Measurements from ENCODE around the gene NXPE3. TPM values are rescaled to one million over a fixed set of nuclear protein-coding genes. Genes with fewer than 3 reads are reported as not detected.
A peak's percentile ranks its signal among the peaks of the same experiment; 100 is the strongest.

The NXPE3 gene
- total RNA-seq, 1 donor from 2014 or later = 11.0 TPM

- Histone ChIP-seq H3K9me3 (ENCODE audit: control insufficient read depth in 3 of 3, low read length in 3 of 3) (no peaks in the 10 kb centered on the region), H3K4me1 (ENCODE audit: control insufficient read depth in 3 of 3, insufficient read depth in 3 of 3, low read length in 3 of 3) (peaks cover 2 to 9% (median 3%) of the 10 kb centered on the region in 3 donors), H3K36me3 (ENCODE audit: control insufficient read depth in 3 of 3, insufficient read depth in 3 of 3, low read length in 3 of 3) (peaks cover 20 to 29% (median 26%) of the 10 kb centered on the region in 3 donors), H3K27me3 (ENCODE audit: control insufficient read depth in 3 of 3, insufficient read depth in 3 of 3, low read length in 3 of 3) (no peaks in the 10 kb centered on the region), H3K4me3 (ENCODE audit: low read length in 3 of 3) (peak overlapping the region; percentile 84 to 91 (median 90)), H3K27ac (ENCODE audit: low read depth, low read length) (peak overlapping the region; percentile 93), H3K9ac (ENCODE audit: low read depth in 1 of 3, low read length in 3 of 3) (peak overlapping the region; percentile 88 to 90 (median 88))
These were observed 70.8 kb downstream of the NXPE3 start for GRCh38 chr3:101849714-101850245.

GRCh38 chr3:101850246-101851051 is 71.4 kb downstream of the NXPE3 start:
- H3K27ac ChIP-seq (ENCODE audit: low read depth, low read length) = peak overlapping the region; percentile 93
- peaks cover 25 to 36% (median 33%) of the 10 kb centered on the region in 3 donors for H3K36me3 ChIP-seq (ENCODE audit: control insufficient read depth in 3 of 3, insufficient read depth in 3 of 3, low read length in 3 of 3)
- H3K4me3 ChIP-seq (ENCODE audit: low read length in 3 of 3) = peak overlapping the region; percentile 84 to 91 (median 90)
- H3K27me3 ChIP-seq (ENCODE audit: control insufficient read depth in 3 of 3, insufficient read depth in 3 of 3, low read length in 3 of 3) = no peaks in the 10 kb centered on the region
- peak overlapping the region; percentile 88 to 90 (median 88) for H3K9ac ChIP-seq (ENCODE audit: low read depth in 1 of 3, low read length in 3 of 3)
- H3K4me1 ChIP-seq (ENCODE audit: control insufficient read depth in 3 of 3, insufficient read depth in 3 of 3, low read length in 3 of 3) = peaks cover 2 to 9% (median 3%) of the 10 kb centered on the region in 3 donors
- no peaks in the 10 kb centered on the region for H3K9me3 ChIP-seq (ENCODE audit: control insufficient read depth in 3 of 3, low read length in 3 of 3)

GRCh38 chr3:101851072-101851770 is 72.2 kb downstream of the NXPE3 start:
- Histone ChIP-seq H3K27me3 (ENCODE audit: control insufficient read depth in 3 of 3, insufficient read depth in 3 of 3, low read length in 3 of 3) (no peaks in the 10 kb centered on the region), H3K9ac (ENCODE audit: low read depth in 1 of 3, low read length in 3 of 3) (peak overlapping the region; percentile 88 to 90 (median 88)), H3K27ac (ENCODE audit: low read depth, low read length) (peak overlapping the region; percentile 93), H3K36me3 (ENCODE audit: control insufficient read depth in 3 of 3, insufficient read depth in 3 of 3, low read length in 3 of 3) (peaks cover 30 to 42% (median 37%) of the 10 kb centered on the region in 3 donors), H3K4me3 (ENCODE audit: low read length in 3 of 3) (peak overlapping the region; percentile 84 to 91 (median 90)), H3K4me1 (ENCODE audit: control insufficient read depth in 3 of 3, insufficient read depth in 3 of 3, low read length in 3 of 3) (peaks cover 2 to 9% (median 3%) of the 10 kb centered on the region in 3 donors), H3K9me3 (ENCODE audit: control insufficient read depth in 3 of 3, low read length in 3 of 3) (no peaks in the 10 kb centered on the region)

GRCh38 chr3:101851850-101852714 is 73.1 kb downstream of the NXPE3 start:
- no peak overlapping the region for H3K9ac ChIP-seq (ENCODE audit: low read depth in 1 of 3, low read length in 3 of 3)
- peak overlapping the region; percentile 3 for H3K27ac ChIP-seq (ENCODE audit: low read depth, low read length)
- peaks cover 31 to 50% (median 45%) of the 10 kb centered on the region in 3 donors for H3K36me3 ChIP-seq (ENCODE audit: control insufficient read depth in 3 of 3, insufficient read depth in 3 of 3, low read length in 3 of 3)
- H3K4me1 ChIP-seq (ENCODE audit: control insufficient read depth in 3 of 3, insufficient read depth in 3 of 3, low read length in 3 of 3) = peaks cover 2 to 9% (median 3%) of the 10 kb centered on the region in 3 donors
- no peaks in the 10 kb centered on the region for H3K27me3 ChIP-seq (ENCODE audit: control insufficient read depth in 3 of 3, insufficient read depth in 3 of 3, low read length in 3 of 3)
- H3K4me3 ChIP-seq (ENCODE audit: low read length in 3 of 3) = peak overlapping the region in 1 of 3 donors; percentile 91
- H3K9me3 ChIP-seq (ENCODE audit: control insufficient read depth in 3 of 3, low read length in 3 of 3) = no peaks in the 10 kb centered on the region

GRCh38 chr3:101852983-101853840 is 74.2 kb downstream of the NXPE3 start:
- H3K36me3 ChIP-seq (ENCODE audit: control insufficient read depth in 3 of 3, insufficient read depth in 3 of 3, low read length in 3 of 3) = peaks cover 36 to 62% (median 52%) of the 10 kb centered on the region in 3 donors
- no peaks in the 10 kb centered on the region for H3K27me3 ChIP-seq (ENCODE audit: control insufficient read depth in 3 of 3, insufficient read depth in 3 of 3, low read length in 3 of 3)
- no peak overlapping the region for H3K4me3 ChIP-seq (ENCODE audit: low read length in 3 of 3)
- H3K9ac ChIP-seq (ENCODE audit: low read depth in 1 of 3, low read length in 3 of 3) = no peak overlapping the region
- H3K4me1 ChIP-seq (ENCODE audit: control insufficient read depth in 3 of 3, insufficient read depth in 3 of 3, low read length in 3 of 3) = peaks cover 2 to 9% (median 3%) of the 10 kb centered on the region in 3 donors
- H3K27ac ChIP-seq (ENCODE audit: low read depth, low read length) = no peak overlapping the region
- no peaks in the 10 kb centered on the region for H3K9me3 ChIP-seq (ENCODE audit: control insufficient read depth in 3 of 3, low read length in 3 of 3)

GRCh38 chr3:101853982-101854381 is 75.0 kb downstream of the NXPE3 start:
- Histone ChIP-seq H3K4me1 (ENCODE audit: control insufficient read depth in 3 of 3, insufficient read depth in 3 of 3, low read length in 3 of 3) (peaks cover 0 to 6% (median 0%) of the 10 kb centered on the region in 3 donors), H3K27ac (ENCODE audit: low read depth, low read length) (no peak overlapping the region), H3K4me3 (ENCODE audit: low read length in 3 of 3) (no peak overlapping the region), H3K9ac (ENCODE audit: low read depth in 1 of 3, low read length in 3 of 3) (no peak overlapping the region), H3K36me3 (ENCODE audit: control insufficient read depth in 3 of 3, insufficient read depth in 3 of 3, low read length in 3 of 3) (peaks cover 36 to 66% (median 58%) of the 10 kb centered on the region in 3 donors), H3K27me3 (ENCODE audit: control insufficient read depth in 3 of 3, insufficient read depth in 3 of 3, low read length in 3 of 3) (no peaks in the 10 kb centered on the region), H3K9me3 (ENCODE audit: control insufficient read depth in 3 of 3, low read length in 3 of 3) (no peaks in the 10 kb centered on the region)

- Histone ChIP-seq H3K27ac (ENCODE audit: low read depth, low read length) (no peak overlapping the region), H3K4me3 (ENCODE audit: low read length in 3 of 3) (no peak overlapping the region), H3K9ac (ENCODE audit: low read depth in 1 of 3, low read length in 3 of 3) (no peak overlapping the region), H3K36me3 (ENCODE audit: control insufficient read depth in 3 of 3, insufficient read depth in 3 of 3, low read length in 3 of 3) (peaks cover 39 to 73% (median 64%) of the 10 kb centered on the region in 3 donors), H3K9me3 (ENCODE audit: control insufficient read depth in 3 of 3, low read length in 3 of 3) (no peaks in the 10 kb centered on the region), H3K27me3 (ENCODE audit: control insufficient read depth in 3 of 3, insufficient read depth in 3 of 3, low read length in 3 of 3) (no peaks in the 10 kb centered on the region), H3K4me1 (ENCODE audit: control insufficient read depth in 3 of 3, insufficient read depth in 3 of 3, low read length in 3 of 3) (peaks cover 0 to 6% (median 0%) of the 10 kb centered on the region in 3 donors)
These were observed 75.7 kb downstream of the NXPE3 start for GRCh38 chr3:101854608-101855304.

- Histone ChIP-seq H3K9me3 (ENCODE audit: control insufficient read depth in 3 of 3, low read length in 3 of 3) (no peaks in the 10 kb centered on the region), H3K27me3 (ENCODE audit: control insufficient read depth in 3 of 3, insufficient read depth in 3 of 3, low read length in 3 of 3) (no peaks in the 10 kb centered on the region), H3K4me1 (ENCODE audit: control insufficient read depth in 3 of 3, insufficient read depth in 3 of 3, low read length in 3 of 3) (no peaks in the 10 kb centered on the region), H3K9ac (ENCODE audit: low read depth in 1 of 3, low read length in 3 of 3) (no peak overlapping the region), H3K4me3 (ENCODE audit: low read length in 3 of 3) (no peak overlapping the region), H3K36me3 (ENCODE audit: control insufficient read depth in 3 of 3, insufficient read depth in 3 of 3, low read length in 3 of 3) (peaks cover 44 to 77% (median 73%) of the 10 kb centered on the region in 3 donors), H3K27ac (ENCODE audit: low read depth, low read length) (no peak overlapping the region)
These were observed 78.3 kb downstream of the NXPE3 start for GRCh38 chr3:101857301-101857741.
